HL-60/S4 treated with phorbol 12-myristate 13-acetate at 8.2 ng/mL for 4 days and 3 days (cell line): ENCODE results near the gene TIGD7.
"Not testable (repeated sequence)": the region's sequence is repeated elsewhere in the genome, so short reads cannot be mapped to it uniquely, and the experiment has no call there.

Experiments used
- in situ Hi-C: fragments of 300-500 bp; cut with MboI; formaldehyde crosslinking; loops from 2 replicates; pipeline ENCODE4 v1.15.0; 2022; ENCODE audit warnings: low sequenced_read_pairs

Gene TIGD7

DNA sequence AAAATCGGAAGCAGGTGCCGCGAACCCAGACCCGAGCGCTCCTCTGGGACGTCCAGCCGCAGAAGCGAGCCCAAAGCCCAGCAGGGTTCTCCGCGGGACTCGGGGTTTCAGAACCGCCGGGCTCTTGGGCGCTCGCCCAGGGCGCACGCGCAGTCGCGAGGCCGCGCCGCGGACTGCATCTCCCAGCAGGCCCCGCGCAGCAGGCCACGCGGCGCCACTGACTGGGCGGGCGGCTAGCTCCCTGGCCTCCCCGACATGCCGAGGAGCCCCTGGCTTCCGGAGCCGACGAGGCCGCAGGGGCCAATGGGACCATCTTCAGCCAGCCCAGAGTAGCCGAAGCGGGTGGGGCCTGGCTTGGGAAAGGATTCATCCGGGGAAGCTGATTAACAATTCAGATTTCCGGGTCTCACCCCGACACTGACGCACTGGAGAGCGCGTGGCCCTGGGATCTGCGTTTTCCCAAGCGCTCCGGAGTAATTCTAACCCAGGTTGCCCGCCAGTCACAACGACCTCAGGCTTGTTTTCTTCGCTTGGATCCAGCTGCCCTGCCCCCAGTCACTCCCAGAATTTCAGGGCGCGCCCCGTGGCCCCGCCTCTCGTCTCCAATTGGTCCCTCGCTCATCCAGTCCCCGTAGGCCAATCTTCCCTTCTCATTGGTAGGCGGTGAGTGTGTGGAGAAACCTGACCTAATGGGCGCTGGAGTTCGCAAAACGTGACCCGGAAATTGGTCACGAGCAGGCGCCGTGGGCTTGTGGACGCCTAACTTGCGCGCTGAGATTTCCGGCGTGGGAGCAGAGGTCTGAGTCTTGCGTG, 22.3 kb downstream of the TIGD7 start, which contains the start of gene ZNF263:
Gene ZNF263, plus strand, starts transcription at position 762 of the 813 bp plus-strand sequence. CDS start 328 bp downstream, outside the sequence.
- in situ Hi-C loops: no loop called here

GRCh38 chr16:3282103-3282729, 23.0 kb downstream of the TIGD7 start:
- in situ Hi-C loops: no loop called here

- in situ Hi-C loops: no loop called here
Measured at GRCh38 chr16:3281222-3281820, 23.9 kb downstream of the TIGD7 start.

DNA sequence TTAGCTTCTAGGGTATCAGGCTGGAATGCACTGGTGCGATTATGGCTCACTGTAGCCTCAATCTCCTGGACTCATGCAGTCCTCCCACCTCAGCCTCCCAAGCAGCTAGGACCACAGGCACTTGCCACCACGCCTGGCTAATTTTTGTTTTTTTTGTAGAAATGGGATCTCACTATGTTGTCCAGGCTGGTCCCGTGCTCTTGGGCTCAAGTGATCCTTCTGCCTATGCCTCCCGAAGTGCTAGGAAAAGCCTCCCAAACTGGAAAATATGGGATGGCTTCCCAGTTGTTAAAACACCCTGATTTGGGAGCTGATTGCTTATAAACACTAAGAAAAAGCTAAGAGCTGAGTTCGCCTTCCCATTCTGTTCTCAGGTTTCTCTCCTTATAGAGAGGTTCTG, 28.6 kb downstream of the TIGD7 start:
- in situ Hi-C loops: no loop called here

DNA sequence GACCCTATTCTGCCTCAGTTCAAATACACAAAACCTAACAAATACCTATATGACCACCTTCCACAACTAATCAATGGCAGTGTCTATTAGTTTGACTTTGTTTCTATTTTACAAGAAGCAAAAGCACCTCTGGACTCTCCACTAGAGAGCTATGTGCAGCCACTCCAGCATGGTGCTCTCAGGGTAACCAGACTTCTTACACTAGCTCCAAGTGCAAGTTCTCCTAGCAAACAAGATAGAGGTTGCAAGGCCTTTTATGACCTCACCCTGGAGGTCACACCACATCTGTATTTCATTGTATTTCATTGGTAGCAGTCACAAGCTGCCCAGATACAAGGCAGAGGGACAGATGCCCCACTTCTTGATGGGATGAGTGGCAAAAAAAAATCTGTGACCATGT, 30.3 kb downstream of the TIGD7 start:
- in situ Hi-C loops: no loop called here

GRCh38 chr16:3274490-3274889, 30.7 kb downstream of the TIGD7 start:
- in situ Hi-C loops: no loop called here

- in situ Hi-C loops: not testable (repeated sequence)
Measured at GRCh38 chr16:3271281-3271680, 33.9 kb downstream of the TIGD7 start.

- in situ Hi-C loops: not testable (repeated sequence)
Measured at GRCh38 chr16:3270718-3271117, 34.5 kb downstream of the TIGD7 start.

GRCh38 chr16:3268294-3268693, 36.9 kb downstream of the TIGD7 start:
- in situ Hi-C loops: no loop called here

- in situ Hi-C loops: no loop called here
Measured at GRCh38 chr16:3266873-3267537, 38.2 kb downstream of the TIGD7 start.

DNA sequence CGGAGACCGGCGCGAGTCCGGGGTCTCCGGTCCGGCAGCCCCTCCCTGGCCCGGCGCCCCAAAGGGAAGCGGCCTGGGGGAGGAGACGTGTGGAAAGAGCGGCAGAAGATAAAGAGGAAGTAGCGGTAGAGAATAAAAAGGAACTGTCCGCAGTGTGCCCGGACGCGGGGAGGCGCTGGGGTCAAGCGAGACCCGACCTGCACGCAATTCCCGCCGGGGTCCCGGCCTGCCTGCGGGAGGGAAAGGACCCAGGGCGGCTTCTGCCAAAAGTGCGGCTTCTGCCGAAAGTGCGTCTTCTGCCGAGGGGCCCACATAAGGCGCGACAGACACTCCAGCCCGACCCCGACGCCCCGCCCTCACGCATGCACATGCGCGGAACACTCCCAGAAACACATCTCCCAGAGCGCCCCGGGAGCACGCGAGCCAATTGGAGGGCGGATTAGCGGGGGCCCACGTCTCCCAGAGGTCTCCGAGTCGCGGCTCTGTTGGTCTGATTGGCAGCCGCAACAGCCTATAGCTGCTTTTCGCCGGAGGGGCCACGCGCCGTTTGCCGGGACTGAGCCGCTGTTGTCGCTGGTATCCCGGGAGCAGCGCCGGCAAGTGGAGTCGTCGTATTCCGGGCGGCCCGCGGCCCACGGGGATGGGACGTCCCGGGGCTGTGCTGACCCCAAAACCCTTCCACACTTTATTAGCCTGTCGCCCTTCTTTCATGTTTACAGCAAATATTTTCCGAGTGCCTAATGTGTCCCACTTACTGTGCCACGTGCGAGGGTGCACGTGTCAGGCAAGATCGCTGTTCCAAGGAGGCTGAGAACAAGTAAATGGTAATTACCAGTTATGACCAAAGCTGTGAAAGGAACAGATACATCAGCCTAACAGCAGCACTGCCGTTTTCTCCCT, 40.8 kb downstream of the TIGD7 start:
- in situ Hi-C loops: no loop called here

DNA sequence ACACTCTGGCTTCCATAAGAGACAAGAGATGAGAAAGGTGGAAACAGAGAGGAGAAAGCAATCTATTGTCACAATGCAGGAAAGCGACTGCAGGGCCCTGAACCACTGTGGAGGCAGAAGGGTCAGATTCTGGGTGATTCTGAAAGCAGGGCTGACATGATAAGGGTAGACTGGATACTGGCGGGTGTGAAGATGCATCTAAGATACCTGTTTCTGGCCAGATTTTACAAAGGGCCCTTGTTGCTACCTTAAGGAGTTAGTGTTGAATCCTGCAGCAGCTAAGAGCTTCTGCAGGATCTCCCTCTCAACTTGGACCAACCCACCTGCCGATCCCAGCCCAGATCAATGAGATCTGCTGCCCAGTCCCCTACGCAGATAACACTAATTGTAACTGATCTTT, 42.7 kb downstream of the TIGD7 start:
- in situ Hi-C loops: no loop called here

- in situ Hi-C loops: no loop called here
Measured at GRCh38 chr16:3259836-3260235, 45.4 kb downstream of the TIGD7 start.

GRCh38 chr16:3256866-3257465, 48.3 kb downstream of the TIGD7 start:
- in situ Hi-C loops: no loop called here

- in situ Hi-C loops: no loop called here
Measured at GRCh38 chr16:3256146-3256865, 48.9 kb downstream of the TIGD7 start, which contains the start of gene MEFV. MEFV (minus strand) TSS chr16:3256633; CDS start chr16:3256587, 46 bp downstream.

DNA sequence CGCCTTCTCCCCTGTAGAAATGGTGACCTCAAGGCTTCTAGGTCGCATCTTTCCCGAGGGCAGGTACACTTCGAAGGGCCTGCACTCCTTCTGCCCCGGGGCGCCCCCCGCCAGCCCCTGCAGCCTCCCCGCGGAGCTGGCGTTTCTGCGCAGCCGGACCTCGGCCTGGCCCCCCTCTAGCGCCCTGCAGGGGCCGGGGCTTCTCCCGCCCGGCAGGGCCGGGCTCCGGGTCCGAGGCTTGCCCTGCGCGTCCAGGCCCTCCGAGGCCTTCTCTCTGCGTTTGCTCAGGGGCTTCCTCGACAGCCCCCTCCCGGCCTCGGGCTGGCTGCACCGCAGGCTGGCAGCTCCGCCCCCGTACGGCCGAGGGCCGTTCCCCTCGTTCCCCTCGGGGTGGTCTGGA, 50.9 kb downstream of the TIGD7 start:
- in situ Hi-C loops: no loop called here

DNA sequence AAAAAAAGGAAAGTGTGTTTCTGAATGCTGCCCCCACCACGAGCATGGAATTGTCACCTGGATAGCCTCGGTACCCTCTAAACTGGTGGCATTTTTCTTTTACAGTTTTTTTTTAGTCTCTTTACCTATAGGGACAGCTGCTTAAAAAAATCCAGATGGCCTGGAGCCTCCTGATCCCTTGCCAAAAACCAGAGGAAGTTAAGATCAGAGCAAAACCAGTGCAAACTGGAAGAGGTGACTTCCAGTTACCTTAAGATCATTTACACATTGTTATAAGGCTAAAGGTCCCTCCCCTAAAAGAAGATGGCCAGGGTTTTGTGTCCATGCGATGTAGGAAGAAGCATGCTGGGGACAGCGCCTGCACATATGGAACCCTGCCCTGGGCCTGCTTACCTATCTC, 52.3 kb downstream of the TIGD7 start:
- in situ Hi-C loops: no loop called here

GRCh38 chr16:3249451-3249850, 55.8 kb downstream of the TIGD7 start:
- in situ Hi-C loops: no loop called here

- in situ Hi-C loops: no loop called here
Measured at GRCh38 chr16:3249020-3249419, 56.2 kb downstream of the TIGD7 start.
